CD4-positive, CD25-positive, alpha-beta regulatory T cell (primary cell): ENCODE data around the gene STK11IP. TPM values are rescaled to one million over a fixed set of nuclear protein-coding genes. Genes with fewer than 3 reads are reported as not detected.

Source experiments
- ATAC-seq, 2 donors: fragments of 150-1000 bp; cut with Tn5 transposase; one replicate each; pipeline ENCODE4 v1.10.0; 2021; ENCODE audit warnings: low read depth in 2 of 2, moderate number of reproducible peaks in 2 of 2, moderate library complexity in 1 of 2
- DNase-seq, 3 donors: peaks; one replicate each; pipeline versions ENCODE4 v3.0.0 to v3.0.0-alpha.2; 2012 to 2022; ENCODE audit warnings: mixed read lengths in 1 of 3
- H3K27ac ChIP-seq: one replicate; pipeline ENCODE4 v1.7.0; 2013; ENCODE audit warnings: mild to moderate bottlenecking, low read length; ENCODE audit not compliant: insufficient read depth, poor library complexity, severe bottlenecking
- H3K27me3 ChIP-seq: one replicate; pipeline ENCODE4 v1.7.0; 2013; ENCODE audit warnings: low read length; ENCODE audit not compliant: control insufficient read depth, insufficient read depth
- H3K36me3 ChIP-seq: one replicate; pipeline ENCODE4 v1.7.0; 2013; ENCODE audit warnings: mild to moderate bottlenecking, low read length, moderate library complexity; ENCODE audit not compliant: control insufficient read depth, insufficient read depth
- H3K4me1 ChIP-seq: 2 replicates; pipeline ENCODE4 v1.7.0; 2013; ENCODE audit warnings: mild to moderate bottlenecking, low read length; ENCODE audit not compliant: insufficient read depth, control insufficient read depth, poor library complexity, severe bottlenecking
- H3K4me3 ChIP-seq: one replicate; pipeline ENCODE4 v1.7.0; 2013; ENCODE audit warnings: low read depth, mild to moderate bottlenecking, low read length, moderate library complexity
- H3K9me3 ChIP-seq, 2 experiments: 1 replicate in 1 of 2; 2 replicates in 1 of 2; pipeline ENCODE4 v1.7.0; 2013; ENCODE audit warnings: low read length in 2 of 2, mild to moderate bottlenecking in 1 of 2, moderate library complexity in 1 of 2; ENCODE audit not compliant: control insufficient read depth in 2 of 2
- H3K27ac Mint-ChIP-seq, 3 donors: one replicate each; pipeline ENCODE4 v1.8.0; 2020 to 2022; ENCODE audit warnings: mild to moderate bottlenecking in 3 of 3, mixed read lengths in 3 of 3, moderate library complexity in 2 of 3
- H3K27me3 Mint-ChIP-seq: one replicate; pipeline ENCODE4 v1.8.0; 2022; ENCODE audit warnings: mild to moderate bottlenecking, mixed read lengths
- H3K36me3 Mint-ChIP-seq: one replicate; pipeline ENCODE4 v1.8.0; 2020; ENCODE audit warnings: mixed read lengths
- H3K4me1 Mint-ChIP-seq, 4 donors: one replicate each; pipeline ENCODE4 v1.8.0; 2020 to 2022; ENCODE audit warnings: mixed read lengths in 4 of 4, mild to moderate bottlenecking in 1 of 4
- H3K4me3 Mint-ChIP-seq, 4 donors: one replicate each; pipeline ENCODE4 v1.8.0; 2020 to 2022; ENCODE audit warnings: mild to moderate bottlenecking in 4 of 4, mixed read lengths in 4 of 4, moderate library complexity in 3 of 4
- H3K9me3 Mint-ChIP-seq, 7 donors: one replicate each; pipeline ENCODE4 v1.8.0; 2020 to 2022; ENCODE audit warnings: mixed read lengths in 7 of 7, mild to moderate bottlenecking in 3 of 7, moderate library complexity in 2 of 7
- polyA plus RNA-seq, 4 donors: library from polyadenylated mRNA; unstranded; fragments of 300-500 nt; fragmentation: Illumina TruSeq; gene quantifications; one replicate each; pipeline ENCODE4 v1.2.3, GENCODE V29; 2021
- total RNA-seq: library from RNA; stranded (reverse); gene quantifications from one replicate; pipeline ENCODE4 v1.2.3, GENCODE V29; 2022

The STK11IP gene
- total and polyA plus RNA-seq, 5 donors from 2014 or later = 6.8 to 45.7 (median 8.7) TPM

DNA sequence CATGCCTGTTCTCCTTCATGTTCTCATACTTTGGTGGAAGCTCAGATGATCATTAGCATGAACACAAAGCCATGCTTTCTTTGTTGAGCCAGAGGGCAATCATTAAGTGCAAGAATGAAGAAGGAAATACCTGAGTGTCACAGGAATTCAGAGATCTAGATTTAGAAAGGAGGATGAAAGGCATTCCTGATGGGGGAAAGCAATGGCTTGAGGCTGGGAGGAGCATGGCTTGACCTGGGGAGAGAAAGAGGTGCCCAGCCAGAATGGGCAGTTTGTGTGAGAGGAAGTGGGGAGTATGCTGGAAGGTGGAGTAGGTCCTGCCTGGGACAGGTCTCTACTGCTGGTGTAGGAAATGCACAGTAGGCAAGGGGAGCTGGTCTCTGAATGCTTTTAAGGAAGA, 64.9 kb downstream of the STK11IP start:
- H3K27me3 ChIP-seq = peaks cover 8% of the 10 kb centered on the region
- no peaks in the 10 kb centered on the region for H3K4me1 Mint-ChIP-seq
- ATAC-seq (no peak), DNase-seq (no peak)
- H3K9me3 Mint-ChIP-seq = peaks cover 0 to 5% (median 0%) of the 10 kb centered on the region in 7 donors
- no peak overlapping the region for H3K4me3 Mint-ChIP-seq
- H3K27ac Mint-ChIP-seq = no peak overlapping the region
- H3K27me3 Mint-ChIP-seq = peaks cover 17% of the 10 kb centered on the region
- H3K27ac ChIP-seq = no peak overlapping the region
- H3K4me3 ChIP-seq = no peak overlapping the region
- no peaks in the 10 kb centered on the region for H3K36me3 ChIP-seq
- no peaks in the 10 kb centered on the region for H3K36me3 Mint-ChIP-seq
- H3K4me1 ChIP-seq = no peaks in the 10 kb centered on the region
- peaks cover 6% of the 10 kb centered on the region in 2 experiments for H3K9me3 ChIP-seq

DNA sequence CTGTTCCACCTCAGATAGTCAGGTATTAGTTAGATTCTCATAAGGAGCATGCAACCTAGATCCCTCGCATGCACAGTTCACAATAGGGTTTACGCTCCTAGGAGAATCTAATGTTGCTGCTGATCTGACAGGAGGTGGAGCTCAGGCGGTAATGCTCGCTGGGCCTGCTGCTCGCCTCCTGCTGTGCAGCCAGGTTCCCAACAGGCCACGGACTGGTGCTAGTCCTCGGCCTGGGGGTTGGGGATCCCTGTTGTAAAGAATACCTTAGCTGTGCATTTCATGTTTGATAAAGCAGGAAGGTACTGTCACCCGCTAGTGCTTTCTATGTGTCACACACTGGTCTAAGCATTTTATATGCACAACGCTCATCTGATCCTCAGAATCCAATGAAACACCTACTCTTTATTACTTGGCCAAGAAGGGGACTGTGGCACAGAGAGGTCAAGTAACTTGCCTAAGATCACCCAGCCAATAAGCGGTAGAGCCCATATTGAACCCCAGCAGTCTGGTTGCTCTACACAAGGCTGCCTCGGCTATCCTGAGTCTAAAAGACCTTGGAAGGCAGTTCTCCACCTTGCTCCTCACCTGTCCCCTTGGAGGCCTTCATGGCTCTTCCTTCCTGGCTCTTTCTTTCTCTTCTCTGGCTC, 65.6 kb downstream of the STK11IP start:
- no peak overlapping the region for H3K27ac ChIP-seq
- no peaks in the 10 kb centered on the region for H3K4me1 Mint-ChIP-seq
- H3K4me3 ChIP-seq = no peak overlapping the region
- H3K27me3 Mint-ChIP-seq = peaks cover 17% of the 10 kb centered on the region
- no peak overlapping the region for H3K4me3 Mint-ChIP-seq
- H3K27ac Mint-ChIP-seq = no peak overlapping the region
- peaks cover 6% of the 10 kb centered on the region in 2 experiments for H3K9me3 ChIP-seq
- H3K9me3 Mint-ChIP-seq = peaks cover 0 to 5% (median 0%) of the 10 kb centered on the region in 7 donors
- H3K4me1 ChIP-seq = no peaks in the 10 kb centered on the region
- H3K27me3 ChIP-seq = peaks cover 4% of the 10 kb centered on the region
- H3K36me3 ChIP-seq = no peaks in the 10 kb centered on the region
- no peaks in the 10 kb centered on the region for H3K36me3 Mint-ChIP-seq
- ATAC-seq (no peak), DNase-seq (no peak)

DNA sequence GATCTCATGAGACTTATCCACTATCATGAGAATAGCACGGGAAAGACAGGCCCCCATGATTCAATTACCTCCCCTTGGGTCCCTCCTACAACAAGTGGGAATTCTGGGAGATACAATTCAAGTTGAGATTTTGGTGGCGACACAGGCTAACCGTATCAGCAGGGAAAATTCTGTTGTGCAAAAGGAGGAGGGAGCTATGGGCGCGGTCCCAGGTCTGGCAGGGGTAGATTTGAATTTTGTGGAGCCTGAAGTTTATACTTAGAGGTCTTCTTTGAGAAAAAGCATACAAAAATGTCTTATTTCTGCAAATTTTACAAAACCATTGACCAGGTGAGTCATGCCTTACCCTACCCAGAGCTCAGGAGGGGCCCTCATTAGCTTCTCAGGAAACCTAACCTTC, 66.4 kb downstream of the STK11IP start:
- Histone ChIP-seq H3K4me3 (no peak overlapping the region), H3K27ac (no peak overlapping the region), H3K9me3 (peaks cover 6% of the 10 kb centered on the region in 2 experiments), H3K36me3 (no peaks in the 10 kb centered on the region), H3K27me3 (peaks cover 2% of the 10 kb centered on the region), H3K4me1 (no peaks in the 10 kb centered on the region)
- H3K27ac Mint-ChIP-seq = no peak overlapping the region
- ATAC-seq (no peak), DNase-seq (no peak)
- peaks cover 0 to 5% (median 0%) of the 10 kb centered on the region in 7 donors for H3K9me3 Mint-ChIP-seq
- H3K4me1 Mint-ChIP-seq = no peaks in the 10 kb centered on the region
- H3K27me3 Mint-ChIP-seq = peaks cover 17% of the 10 kb centered on the region
- H3K4me3 Mint-ChIP-seq = no peak overlapping the region
- no peaks in the 10 kb centered on the region for H3K36me3 Mint-ChIP-seq

DNA sequence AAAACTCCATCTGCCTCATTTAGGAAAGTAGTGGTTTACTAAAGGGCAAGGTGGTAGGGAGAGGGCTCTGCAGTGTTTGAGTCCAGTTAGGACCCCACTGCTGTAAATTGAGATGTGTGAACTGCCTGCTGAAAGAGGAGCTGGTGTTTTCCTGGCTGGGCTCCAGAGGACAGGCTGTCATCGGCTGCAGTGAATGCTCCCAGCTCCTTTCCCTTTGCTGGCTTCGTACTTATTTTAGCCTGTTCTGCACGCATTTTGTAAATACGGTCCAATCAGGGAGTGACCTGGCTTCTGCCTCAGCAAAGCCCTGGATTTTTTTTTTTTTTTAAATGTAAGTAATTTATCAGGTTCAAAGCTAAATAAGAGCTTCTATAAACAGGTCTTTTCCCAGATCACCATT, 67.3 kb downstream of the STK11IP start:
- no peak for ATAC-seq
- H3K36me3 ChIP-seq = no peaks in the 10 kb centered on the region
- no peaks in the 10 kb centered on the region for H3K4me1 Mint-ChIP-seq

DNA sequence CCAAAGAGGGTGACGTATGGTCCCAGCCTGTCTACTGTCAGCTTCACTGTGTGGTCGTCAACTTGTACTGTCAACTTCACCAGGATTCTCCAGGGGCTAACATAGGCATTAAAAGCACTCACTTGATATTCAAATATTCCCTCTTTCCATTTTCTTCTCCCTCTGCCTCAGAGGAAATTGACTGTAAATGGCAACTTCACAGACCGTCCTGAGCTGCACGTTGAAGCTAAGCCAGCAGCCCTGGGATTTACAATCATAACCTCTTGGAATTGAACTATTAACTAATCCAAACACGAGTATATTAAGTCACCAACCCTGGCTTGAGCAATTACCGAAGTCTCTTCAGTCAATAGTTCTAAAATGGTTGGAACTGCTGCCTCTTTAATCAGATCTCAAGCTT, 68.3 kb downstream of the STK11IP start:
- H3K4me1 ChIP-seq = no peaks in the 10 kb centered on the region
- no peak for DNase-seq
- H3K4me3 ChIP-seq = no peak overlapping the region
- Mint-ChIP-seq H3K36me3 (no peaks in the 10 kb centered on the region), H3K4me1 (no peaks in the 10 kb centered on the region), H3K27me3 (peaks cover 11% of the 10 kb centered on the region), H3K4me3 (no peak overlapping the region), H3K9me3 (peaks cover 0 to 3% (median 0%) of the 10 kb centered on the region in 7 donors), H3K27ac (no peak overlapping the region)
- no peak for ATAC-seq
- peaks cover 2% of the 10 kb centered on the region for H3K27me3 ChIP-seq
- peaks cover under 1 to 6% of the 10 kb centered on the region in 2 experiments for H3K9me3 ChIP-seq
- H3K36me3 ChIP-seq = no peaks in the 10 kb centered on the region
- no peak overlapping the region for H3K27ac ChIP-seq

More for the DNA sequence above, 67.3 kb downstream of the STK11IP start:
- no peak overlapping the region for H3K27ac Mint-ChIP-seq
- peaks cover 6% of the 10 kb centered on the region in 2 experiments for H3K9me3 ChIP-seq
- H3K27me3 ChIP-seq = peaks cover 2% of the 10 kb centered on the region
- H3K27me3 Mint-ChIP-seq = peaks cover 12% of the 10 kb centered on the region
- no peak overlapping the region for H3K4me3 Mint-ChIP-seq
- no peak overlapping the region for H3K4me3 ChIP-seq
- no peaks in the 10 kb centered on the region for H3K4me1 ChIP-seq
- no peak for DNase-seq
- H3K36me3 Mint-ChIP-seq = no peaks in the 10 kb centered on the region
- H3K27ac ChIP-seq = no peak overlapping the region
- H3K9me3 Mint-ChIP-seq = peaks cover 0 to 3% (median 0%) of the 10 kb centered on the region in 7 donors

Other genes with a start within 250 kb of the STK11IP start
- 74.0 TPM for gene DNPEP, start 209.9 kb upstream of the STK11IP start, total RNA-seq
- gene DNPEP, start 209.9 kb upstream of the STK11IP start, polyA plus RNA-seq = 10 to 100 TPM; 51.2 to 76.1 (median 63.5) TPM
- not detected for gene DES, start 179.5 kb upstream of the STK11IP start, total RNA-seq
- gene DES, start 179.5 kb upstream of the STK11IP start, polyA plus RNA-seq = not detected
- 4.1 TPM for gene SPEG, start 163.0 kb upstream of the STK11IP start, total RNA-seq
- under 1 TPM in 1 of 4 donors, not detected in 3; 0.20 TPM for gene SPEG, start 163.0 kb upstream of the STK11IP start, polyA plus RNA-seq
- gene GMPPA, start 99.0 kb upstream of the STK11IP start, total RNA-seq = 25.9 TPM
- 10 to 100 TPM; 17.2 to 35.1 (median 25.1) TPM for gene GMPPA, start 99.0 kb upstream of the STK11IP start, polyA plus RNA-seq
- gene ASIC4, start 83.4 kb upstream of the STK11IP start, total RNA-seq = 0.12 TPM
- gene ASIC4, start 83.4 kb upstream of the STK11IP start, polyA plus RNA-seq = not detected
- gene CHPF, start 54.0 kb upstream of the STK11IP start, total RNA-seq = 4.5 TPM
- gene CHPF, start 54.0 kb upstream of the STK11IP start, polyA plus RNA-seq = 1 to 10 TPM; 3.0 to 6.6 (median 4.4) TPM
- 0.62 TPM for gene TMEM198, start 53.8 kb upstream of the STK11IP start, total RNA-seq
- not detected for gene TMEM198, start 53.8 kb upstream of the STK11IP start, polyA plus RNA-seq
- gene OBSL1, start 26.3 kb upstream of the STK11IP start, total RNA-seq = 0.57 TPM
- not detected for gene OBSL1, start 26.3 kb upstream of the STK11IP start, polyA plus RNA-seq
- gene INHA, start 25.5 kb upstream of the STK11IP start, total RNA-seq = not detected
- gene INHA, start 25.5 kb upstream of the STK11IP start, polyA plus RNA-seq = not detected
- not detected for gene SLC4A3, start 29.8 kb downstream of the STK11IP start, total RNA-seq
- gene SLC4A3, start 29.8 kb downstream of the STK11IP start, polyA plus RNA-seq = not detected